GM19468 (cell line): ENCODE results near the gene TBCK.

Experiments used
- ATAC-seq: cut with Tn5 transposase; IDR thresholded peaks from one replicate; pipeline ENCODE4 v1.9.1; 2021; ENCODE audit warnings: mild to moderate bottlenecking, moderate library complexity, moderate number of reproducible peaks; ENCODE audit not compliant: unreplicated experiment; ENCODE audit errors: extremely low read depth

TBCK gene

DNA sequence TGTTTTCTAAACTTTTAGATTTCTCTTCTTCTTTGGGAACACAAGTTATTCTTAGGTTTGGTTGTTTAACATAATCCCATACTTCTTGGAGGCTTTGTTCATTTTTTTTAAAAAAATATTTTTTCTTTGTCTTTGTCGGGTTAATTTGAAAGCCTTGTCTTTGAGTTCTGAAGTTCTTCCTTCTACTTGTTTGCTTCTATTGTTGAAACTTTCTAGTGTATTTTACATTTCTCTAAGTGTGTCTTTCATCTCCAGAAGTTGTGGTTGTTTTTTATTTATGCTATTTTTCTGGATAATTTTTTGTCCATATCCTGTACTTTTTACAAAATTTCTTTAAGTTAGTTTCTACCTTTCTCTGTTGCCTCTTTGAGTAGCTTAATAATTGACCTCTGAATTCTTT, 304.6 kb downstream of the TBCK start:
- no peak for ATAC-seq

- no peak for ATAC-seq
Observed at GRCh38 chr4:106010761-106011160, 305.2 kb downstream of the TBCK start.

DNA sequence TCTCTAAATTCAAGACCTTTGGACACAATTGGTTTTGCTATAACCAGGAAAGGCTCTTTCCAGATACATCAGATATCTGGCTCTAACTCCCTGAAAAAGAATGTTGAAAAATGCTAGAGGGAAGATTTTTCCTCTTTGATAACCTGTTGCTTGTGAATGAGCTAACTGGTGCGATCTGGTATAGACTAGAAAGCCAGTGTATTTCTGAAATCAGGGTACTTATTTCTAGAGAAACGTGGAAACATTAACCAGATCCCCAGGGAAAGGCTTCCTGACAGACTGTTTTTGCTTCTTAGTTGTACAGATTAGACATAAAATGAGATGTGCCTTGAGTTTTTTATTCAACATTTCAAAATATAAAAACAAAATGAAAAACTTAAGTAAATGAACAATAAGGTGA, 313.0 kb downstream of the TBCK start:
- no peak for ATAC-seq

DNA sequence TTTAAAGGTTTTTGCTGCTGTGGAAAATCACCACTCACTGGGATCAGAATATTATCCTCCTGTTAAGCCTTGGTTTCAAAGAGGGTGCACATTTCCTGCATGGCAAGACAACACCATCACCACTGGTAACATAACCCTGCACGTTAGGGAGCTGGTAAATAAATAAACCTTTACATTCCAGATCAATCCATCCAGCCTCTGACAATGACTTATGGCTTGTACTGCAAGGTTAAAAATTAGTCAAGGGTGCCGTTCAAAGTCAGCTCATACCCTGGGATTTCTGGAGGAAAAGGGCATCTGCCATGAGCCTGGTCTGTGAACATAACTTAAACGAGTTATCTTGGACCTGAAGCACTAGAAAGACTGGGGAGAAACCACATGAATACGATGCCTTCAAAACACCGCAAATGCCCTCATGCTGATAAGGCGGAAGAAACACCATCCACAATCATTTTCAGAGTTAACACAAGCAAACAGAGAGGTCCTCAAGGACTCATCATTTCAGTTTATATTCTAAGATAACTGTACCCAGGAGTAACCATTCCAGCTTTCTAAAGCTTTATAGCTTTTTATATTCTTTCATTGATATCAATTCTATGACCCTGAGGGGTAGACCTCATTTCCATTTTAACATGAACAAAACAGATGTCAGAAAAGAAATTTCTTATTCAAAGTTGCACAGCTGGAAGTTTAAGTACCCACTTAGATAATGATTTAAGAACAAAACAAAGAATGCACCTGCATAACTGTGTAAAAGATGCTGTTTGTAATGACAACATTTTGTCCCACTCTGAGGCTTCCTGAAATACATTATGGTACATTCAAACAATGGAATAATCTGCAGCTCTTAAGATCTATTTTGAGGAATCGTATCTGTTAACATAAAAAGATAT, 317.6 kb downstream of the TBCK start:
- ATAC-seq: no peak

DNA sequence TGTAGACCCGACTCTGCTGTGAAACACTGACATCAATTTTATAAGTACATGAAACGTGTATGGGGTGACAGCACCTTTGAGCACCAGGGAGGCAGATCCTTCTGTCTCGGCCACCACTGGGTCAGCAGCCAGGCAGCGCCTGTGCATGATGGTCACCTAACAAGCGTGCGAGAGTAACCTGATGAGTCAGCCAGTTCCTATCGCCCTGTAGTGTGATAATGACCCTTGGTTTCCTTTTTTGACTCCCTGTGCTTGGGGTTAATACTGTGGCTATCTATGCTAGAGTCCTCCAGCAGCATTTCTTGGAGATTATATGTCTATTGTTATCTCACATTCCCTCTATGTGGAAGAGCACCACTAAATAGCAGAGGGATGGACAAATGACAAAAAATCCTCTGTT, 319.2 kb downstream of the TBCK start:
- no peak for ATAC-seq

GRCh38 chr4:105994841-105995501, 321.0 kb downstream of the TBCK start:
- no peak for ATAC-seq

DNA sequence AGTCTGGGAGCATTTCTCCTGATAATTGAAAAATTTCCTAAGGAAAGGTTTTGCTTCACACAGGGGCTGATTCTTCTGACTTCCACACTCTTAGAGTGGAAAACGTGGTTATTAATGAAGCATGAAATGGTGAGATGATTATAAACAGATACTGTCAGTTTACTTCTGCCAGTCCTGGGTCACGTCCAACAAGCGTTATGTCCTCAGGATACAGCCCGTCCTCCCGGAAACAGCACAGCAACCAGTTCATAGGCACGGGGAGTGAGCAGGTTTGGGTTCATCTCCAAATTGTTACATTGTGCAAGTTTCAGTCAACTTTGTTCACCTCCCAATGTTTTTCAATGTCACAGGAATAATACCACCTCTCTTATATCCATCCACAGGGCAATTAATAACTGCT, 321.9 kb downstream of the TBCK start:
- no peak for ATAC-seq

DNA sequence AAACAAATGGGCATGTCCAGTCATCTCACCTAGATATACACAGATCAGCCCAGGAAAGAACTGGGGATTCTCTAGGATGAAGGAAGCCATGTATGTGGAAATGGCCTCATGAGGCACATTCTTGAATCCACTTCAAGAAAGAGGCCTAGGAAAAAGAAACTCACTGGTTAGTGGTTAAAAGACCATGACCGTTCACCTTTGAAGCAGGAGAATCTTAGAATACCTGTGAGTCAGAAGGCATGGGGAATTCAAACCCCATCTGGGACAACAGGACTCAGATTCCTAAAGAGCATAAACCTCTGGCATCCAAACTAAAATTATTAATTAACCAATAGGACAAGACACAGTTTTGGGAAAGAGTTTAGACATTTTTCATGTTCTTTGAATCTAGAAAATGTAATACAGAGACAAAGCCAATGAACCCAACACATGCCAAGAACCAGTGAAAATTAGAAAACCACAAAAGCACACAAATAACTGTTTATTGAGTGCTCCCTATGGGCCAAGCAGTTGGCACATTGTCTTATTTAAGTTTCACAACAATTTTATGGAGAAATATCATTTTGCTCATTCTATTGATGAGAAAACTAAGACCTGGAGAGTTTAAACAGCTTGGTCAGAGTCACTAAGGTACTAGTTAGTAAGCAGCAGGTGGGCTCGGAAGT, 323.2 kb downstream of the TBCK start:
- ATAC-seq: no peak

DNA sequence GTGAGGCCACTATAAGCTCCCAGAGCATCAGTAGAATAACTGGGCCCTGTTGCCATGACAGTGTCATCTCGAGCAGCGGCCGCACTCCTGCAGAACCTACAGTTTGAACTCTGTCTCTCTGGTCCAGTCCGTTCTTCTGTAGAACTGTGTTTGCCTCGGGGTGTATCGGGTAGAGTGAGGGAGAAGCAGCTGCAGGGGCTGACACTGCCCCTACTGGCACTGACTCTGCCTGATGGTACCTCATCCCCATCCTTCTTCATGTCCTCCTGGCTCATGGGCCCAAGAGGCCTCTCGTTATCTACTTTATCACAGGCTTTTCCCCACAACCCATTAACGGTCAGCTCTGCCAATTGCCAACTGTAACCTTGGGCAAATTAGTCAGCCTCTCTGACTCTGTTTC, 324.3 kb downstream of the TBCK start:
- ATAC-seq: no peak
